ENCODE results near the gene NYAP2.

Gene NYAP2

GRCh38 chr2:225569995-225570394, 170.5 kb downstream of the NYAP2 start:
- no peak for DNase-seq

GRCh38 chr2:225573603-225574002, 174.1 kb downstream of the NYAP2 start:
- no peak for DNase-seq

DNA sequence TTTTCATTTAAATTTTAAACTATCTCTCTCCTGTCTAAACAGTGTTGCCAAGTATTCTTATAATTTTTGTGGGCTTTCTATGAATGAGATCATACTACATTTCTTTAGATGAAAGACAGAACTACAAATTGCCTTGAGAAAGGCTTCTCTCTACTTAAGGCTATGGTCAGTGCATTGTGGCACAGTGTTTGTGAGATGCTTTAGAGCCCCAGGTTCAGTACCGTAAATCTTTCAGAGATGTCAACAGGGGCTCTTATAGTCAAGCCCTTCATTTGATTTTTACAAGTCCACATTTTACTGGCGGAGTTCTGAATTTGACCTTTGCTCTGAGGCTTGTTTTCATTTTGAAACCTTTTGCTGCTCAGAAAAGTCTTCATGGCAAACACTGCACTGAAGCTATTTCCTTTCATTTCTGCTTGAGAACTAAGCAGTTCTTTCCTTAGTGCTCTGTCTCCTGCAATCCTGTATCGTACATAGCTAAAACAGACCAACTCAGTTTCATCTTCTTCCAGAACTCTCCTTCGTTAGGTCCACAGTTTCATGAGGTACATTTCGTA, 175.2 kb downstream of the NYAP2 start:
- no peak for DNase-seq

- DNase-seq, result no peak
These were observed 181.6 kb downstream of the NYAP2 start for GRCh38 chr2:225581135-225581534.

GRCh38 chr2:225581906-225582305, 182.4 kb downstream of the NYAP2 start:
- no peak for DNase-seq

DNA sequence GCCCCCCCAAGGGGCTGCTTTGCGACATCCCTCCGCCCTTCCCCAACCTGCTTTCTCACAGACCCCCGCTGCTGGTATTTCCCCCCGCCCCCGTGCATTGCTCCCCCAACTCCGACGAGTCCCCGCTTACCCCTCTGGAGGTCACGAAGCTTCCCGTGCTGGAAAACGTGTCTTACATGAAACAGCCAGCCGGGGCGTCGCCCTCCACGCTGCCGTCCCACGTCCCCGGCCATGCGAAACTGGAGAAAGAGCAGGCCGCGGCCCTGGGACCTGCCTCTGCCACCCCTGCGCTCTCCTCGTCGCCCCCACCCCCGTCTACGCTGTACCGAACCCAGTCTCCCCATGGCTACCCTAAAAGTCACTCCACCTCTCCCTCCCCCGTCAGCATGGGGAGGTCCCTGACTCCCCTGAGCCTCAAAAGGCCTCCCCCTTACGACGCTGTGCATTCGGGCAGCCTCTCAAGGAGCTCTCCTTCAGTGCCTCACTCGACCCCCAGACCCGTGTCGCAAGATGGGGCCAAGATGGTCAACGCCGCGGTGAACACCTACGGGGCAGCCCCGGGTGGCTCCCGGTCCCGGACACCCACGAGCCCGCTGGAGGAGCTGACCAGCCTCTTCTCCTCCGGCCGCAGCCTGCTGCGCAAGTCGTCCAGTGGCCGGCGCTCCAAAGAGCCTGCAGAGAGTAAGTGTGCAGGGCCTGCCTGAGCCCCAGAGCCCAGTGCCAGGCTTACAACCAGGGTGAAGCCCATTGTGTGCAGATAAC, 183.0 kb downstream of the NYAP2 start:
- DNase-seq, result no peak

- no peak for DNase-seq
These were observed 185.3 kb downstream of the NYAP2 start for GRCh38 chr2:225584796-225585195.

- no peak for DNase-seq
These were observed 191.4 kb downstream of the NYAP2 start for GRCh38 chr2:225590932-225591331.

- DNase-seq, result no peak
These were observed 198.4 kb downstream of the NYAP2 start for GRCh38 chr2:225597911-225598310.

GRCh38 chr2:225598426-225598825, 198.9 kb downstream of the NYAP2 start:
- no peak for DNase-seq

GRCh38 chr2:225598897-225599296, 199.4 kb downstream of the NYAP2 start:
- no peak for DNase-seq

GRCh38 chr2:225599856-225600255, 200.3 kb downstream of the NYAP2 start:
- no peak for DNase-seq

- DNase-seq, result no peak
These were observed 200.9 kb downstream of the NYAP2 start for GRCh38 chr2:225600444-225600843.

DNA sequence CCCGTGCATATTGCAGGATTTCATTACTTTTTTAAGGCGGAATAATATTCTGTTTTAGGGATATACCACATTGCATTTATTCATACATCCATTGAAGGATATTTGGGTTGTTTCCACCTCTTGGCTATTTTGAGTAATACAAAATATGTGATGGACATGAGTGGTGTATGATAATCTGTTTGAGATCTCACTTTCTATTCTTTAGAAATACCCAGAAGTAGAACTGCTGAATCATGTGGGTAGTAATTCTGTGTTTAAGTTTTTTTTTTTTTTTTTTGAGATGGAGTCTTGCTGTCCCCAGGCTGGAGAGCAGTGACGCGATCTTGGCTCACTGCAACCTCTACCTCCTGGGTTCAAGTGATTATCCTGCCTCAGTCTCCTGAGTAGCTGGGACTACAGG, 201.4 kb downstream of the NYAP2 start:
- DNase-seq, result no peak

DNA sequence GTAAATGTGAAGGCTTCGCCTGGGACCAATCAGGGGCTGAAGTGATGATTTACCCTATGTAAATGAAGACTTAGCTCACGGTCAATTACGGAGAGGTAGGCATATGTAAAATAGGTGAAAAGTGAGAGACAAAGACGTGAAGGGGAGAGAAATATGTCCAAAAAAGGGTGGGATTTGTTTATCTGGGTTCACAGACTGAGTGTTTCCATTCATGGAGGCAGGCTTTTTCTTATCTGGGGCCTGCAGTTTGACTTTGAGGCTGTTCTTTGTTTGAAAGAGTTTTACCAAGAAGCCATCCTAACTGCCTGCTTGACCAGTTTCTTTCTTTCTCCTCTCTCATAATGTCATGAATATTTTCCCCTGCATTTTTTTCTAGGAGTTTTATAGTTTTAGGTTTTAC, 202.7 kb downstream of the NYAP2 start:
- no peak for DNase-seq

DNA sequence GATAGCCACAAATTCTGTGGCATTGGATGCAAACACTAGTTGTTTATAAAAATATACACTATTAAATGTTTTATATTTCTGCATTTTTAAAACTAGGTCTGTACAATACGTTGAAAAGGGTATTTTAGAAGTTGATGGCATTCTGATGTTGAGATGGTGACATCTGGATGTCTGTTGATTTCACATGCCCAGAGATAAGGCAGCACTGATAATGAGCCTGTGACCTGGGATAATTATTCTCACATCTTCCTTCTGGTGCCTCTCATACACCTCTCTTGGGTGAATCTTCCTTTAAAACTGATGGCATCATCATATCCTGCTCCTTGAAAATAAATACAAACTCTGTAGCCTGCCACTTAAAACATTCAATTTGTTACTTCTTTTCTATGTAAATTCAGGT, 208.6 kb downstream of the NYAP2 start:
- no peak for DNase-seq

- no peak for DNase-seq
These were observed 213.1 kb downstream of the NYAP2 start for GRCh38 chr2:225612636-225613035.

GRCh38 chr2:225614915-225615314, 215.4 kb downstream of the NYAP2 start:
- no peak for DNase-seq

DNA sequence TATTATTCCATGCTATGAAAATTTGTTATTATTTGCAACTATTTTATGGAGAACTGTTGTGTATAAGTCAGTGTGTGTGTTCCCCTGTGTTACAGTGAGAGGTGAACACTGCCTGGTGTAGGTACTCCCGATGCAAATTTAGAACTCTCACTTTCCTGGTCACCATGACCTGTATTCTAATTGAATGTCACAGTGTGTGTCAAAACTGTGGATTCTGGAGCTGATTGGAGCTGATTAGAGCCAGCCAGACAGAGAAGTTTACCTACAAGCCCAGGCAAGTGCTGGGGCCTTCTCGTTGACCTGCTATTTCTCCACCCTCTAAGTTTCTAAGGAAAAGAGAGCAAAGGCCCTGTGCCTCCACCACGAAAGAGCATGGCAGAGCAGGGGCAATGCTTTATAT, 216.0 kb downstream of the NYAP2 start:
- no peak for DNase-seq

DNA sequence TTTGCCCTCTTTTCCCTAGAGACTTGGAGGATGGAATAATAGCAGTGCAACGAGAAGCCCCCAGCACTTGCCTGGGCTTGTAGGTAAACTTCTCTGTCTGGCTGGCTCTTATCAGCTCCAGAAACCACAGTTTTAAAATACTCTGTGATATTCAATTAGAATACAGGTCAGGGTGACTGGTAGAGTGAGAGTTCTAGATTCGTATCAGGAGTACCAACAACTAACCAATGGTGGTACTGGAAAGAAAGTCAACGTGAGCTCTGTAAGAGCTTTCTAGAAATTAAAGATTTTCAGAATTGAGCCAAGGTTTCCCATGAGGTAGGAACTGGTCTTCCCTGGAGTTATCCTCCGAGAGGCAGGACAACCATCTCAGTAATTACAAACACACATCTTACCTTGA, 216.9 kb downstream of the NYAP2 start:
- no peak for DNase-seq

DNA sequence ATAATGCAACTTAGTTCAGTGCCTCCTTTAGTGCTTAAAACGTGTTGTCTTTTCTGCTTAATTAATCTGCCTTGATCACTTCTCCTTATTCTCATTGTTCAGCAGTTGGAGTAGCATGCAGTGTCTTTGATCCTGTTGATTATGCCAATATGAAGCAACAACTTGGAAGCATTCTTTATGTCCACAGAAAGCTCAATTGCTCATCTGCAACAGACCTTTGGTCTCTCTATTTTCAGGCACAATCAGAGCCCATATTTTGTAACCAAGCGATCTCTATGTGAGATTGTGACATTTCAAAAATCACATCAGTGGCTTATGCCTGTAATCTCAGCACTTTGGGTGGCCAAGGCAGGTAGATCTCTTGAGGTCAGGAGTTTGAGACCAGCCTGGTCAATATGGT, 217.3 kb downstream of the NYAP2 start:
- DNase-seq, result no peak

- DNase-seq, result no peak
These were observed 220.7 kb downstream of the NYAP2 start for GRCh38 chr2:225620227-225620626.

- no peak for DNase-seq
These were observed 231.5 kb downstream of the NYAP2 start for GRCh38 chr2:225630824-225631533.

- no peak for DNase-seq
These were observed 232.8 kb downstream of the NYAP2 start for GRCh38 chr2:225632351-225632750.
